Mucosa of descending colon (tissue), 3 donors: ENCODE results near the gene PAQR4. TPM values are rescaled to one million over a fixed set of nuclear protein-coding genes. Genes with fewer than 3 reads are reported as not detected.

Experiments
- ATAC-seq: fragments of 200-7000 bp; cut with Tn5 transposase; one replicate; pipeline ENCODE4 v1.9.1; 2020; ENCODE audit warnings: mild to moderate bottlenecking, moderate library complexity
- DNase-seq, 3 donors: peaks; one replicate each; pipeline ENCODE4 v3.0.0-alpha.2; 2020
- H3K36me3 ChIP-seq: fragments of 200-600 bp; one replicate; pipeline ENCODE4 v1.8.0; 2021; ENCODE audit warnings: low read depth, mild to moderate bottlenecking
- H3K4me1 ChIP-seq: fragments of 200-600 bp; one replicate; pipeline ENCODE4 v1.8.0; 2021; ENCODE audit warnings: low read depth, mild to moderate bottlenecking
- H3K4me3 ChIP-seq: fragments of 200-600 bp; one replicate; pipeline ENCODE4 v1.8.0; 2021; ENCODE audit warnings: mild to moderate bottlenecking
- H3K9me3 ChIP-seq: fragments of 200-600 bp; one replicate; pipeline ENCODE4 v1.8.0; 2021; ENCODE audit warnings: mild to moderate bottlenecking
- intact Hi-C, 2 donors: fragments of 100-400 bp; cut with DNase I in 1 of 2; cut with micrococcal nuclease in 1 of 2; formaldehyde crosslinking; loops; one replicate each; pipeline versions ENCODE4 v1.11.0 to v1.11.1; 2022; cut with DNase I, micrococcal nuclease
- total RNA-seq, 3 donors: library from RNA; stranded (reverse); fragmentation: NEBNext Ultra II Directional in 2 of 3; extraction: Animal tissue kit (Norgen Biotek cat#: 25700) in 2 of 3; gene quantifications; one replicate each; pipeline versions ENCODE4 v1.2.1 to v1.2.4, GENCODE V29; 2021 to 2023
- TF ChIP-seq, protein P1 (sequence below): fragments of 200-600 bp; IDR thresholded peaks from one replicate; pipeline ENCODE4 v1.8.0; 2022; ENCODE audit warnings: antibody characterized with exemption, mild to moderate bottlenecking
- donor health status: DM: no; HTN: no; CAD: no; lungs with moderate emphysema.
- donor health status: DM: no; HTN: no; CAD: no.
- donor health status: DM: no; HTN: yes; CAD: no.

The PAQR4 gene
- total RNA-seq, 3 donors from 2014 or later: 4.2 to 16.1 (median 8.0) TPM

DNA sequence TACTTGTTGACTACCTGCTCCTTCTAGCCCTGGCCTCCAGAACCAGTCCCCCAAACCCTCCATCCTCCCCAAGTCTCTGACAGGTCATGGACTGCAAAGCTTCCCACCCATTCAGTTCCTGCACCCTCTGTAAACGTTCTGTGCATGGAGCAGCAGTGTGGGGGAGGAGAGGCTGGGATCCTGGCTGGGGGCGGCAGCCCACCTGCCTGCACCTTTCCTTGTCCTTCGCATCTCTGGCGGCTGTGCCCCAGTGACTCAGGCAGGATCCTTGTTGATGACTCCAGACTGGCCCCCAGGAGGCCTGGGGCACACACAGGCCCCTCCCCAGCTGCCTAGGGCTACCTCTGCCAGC is 12.7 kb downstream of the PAQR4 start:
- H3K36me3 ChIP-seq: no peaks in the 10 kb centered on the region
- intact Hi-C loops: no loop called here
- H3K4me1 ChIP-seq: peaks cover 26% of the 10 kb centered on the region
- ATAC-seq (no peak), DNase-seq (no peak)
- H3K4me3 ChIP-seq: no peak overlapping the region
- TF ChIP-seq, protein P1, sequence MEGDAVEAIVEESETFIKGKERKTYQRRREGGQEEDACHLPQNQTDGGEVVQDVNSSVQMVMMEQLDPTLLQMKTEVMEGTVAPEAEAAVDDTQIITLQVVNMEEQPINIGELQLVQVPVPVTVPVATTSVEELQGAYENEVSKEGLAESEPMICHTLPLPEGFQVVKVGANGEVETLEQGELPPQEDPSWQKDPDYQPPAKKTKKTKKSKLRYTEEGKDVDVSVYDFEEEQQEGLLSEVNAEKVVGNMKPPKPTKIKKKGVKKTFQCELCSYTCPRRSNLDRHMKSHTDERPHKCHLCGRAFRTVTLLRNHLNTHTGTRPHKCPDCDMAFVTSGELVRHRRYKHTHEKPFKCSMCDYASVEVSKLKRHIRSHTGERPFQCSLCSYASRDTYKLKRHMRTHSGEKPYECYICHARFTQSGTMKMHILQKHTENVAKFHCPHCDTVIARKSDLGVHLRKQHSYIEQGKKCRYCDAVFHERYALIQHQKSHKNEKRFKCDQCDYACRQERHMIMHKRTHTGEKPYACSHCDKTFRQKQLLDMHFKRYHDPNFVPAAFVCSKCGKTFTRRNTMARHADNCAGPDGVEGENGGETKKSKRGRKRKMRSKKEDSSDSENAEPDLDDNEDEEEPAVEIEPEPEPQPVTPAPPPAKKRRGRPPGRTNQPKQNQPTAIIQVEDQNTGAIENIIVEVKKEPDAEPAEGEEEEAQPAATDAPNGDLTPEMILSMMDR: no peak
- no peaks in the 10 kb centered on the region for H3K9me3 ChIP-seq

DNA sequence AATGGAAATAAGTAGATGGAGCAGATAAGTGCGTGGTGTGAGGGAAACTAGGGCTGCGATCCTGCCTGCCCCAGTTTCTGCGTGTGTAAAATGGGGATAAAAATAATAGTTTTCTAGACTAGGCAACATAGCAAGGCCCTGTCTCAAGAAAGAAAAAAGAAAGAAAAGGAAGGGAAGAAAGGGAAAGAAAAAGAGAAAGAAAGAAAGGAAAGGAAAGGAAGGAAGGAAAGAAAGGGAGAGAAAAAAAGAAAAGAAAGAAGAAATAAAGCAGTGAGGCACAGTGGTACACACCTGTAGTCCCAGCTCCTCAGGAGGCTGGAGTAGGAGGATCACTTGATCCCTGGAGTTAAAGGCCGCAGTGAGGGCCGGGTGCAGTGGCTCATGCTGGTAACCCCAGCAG is 13.3 kb downstream of the PAQR4 start:
- DNase-seq (no peak), ATAC-seq (no peak)
- Histone ChIP-seq H3K4me3 (no peak overlapping the region), H3K36me3 (no peaks in the 10 kb centered on the region), H3K4me1 (peaks cover 26% of the 10 kb centered on the region), H3K9me3 (no peaks in the 10 kb centered on the region)
- TF ChIP-seq, protein P1: no peak
- intact Hi-C loops: no loop called here

DNA sequence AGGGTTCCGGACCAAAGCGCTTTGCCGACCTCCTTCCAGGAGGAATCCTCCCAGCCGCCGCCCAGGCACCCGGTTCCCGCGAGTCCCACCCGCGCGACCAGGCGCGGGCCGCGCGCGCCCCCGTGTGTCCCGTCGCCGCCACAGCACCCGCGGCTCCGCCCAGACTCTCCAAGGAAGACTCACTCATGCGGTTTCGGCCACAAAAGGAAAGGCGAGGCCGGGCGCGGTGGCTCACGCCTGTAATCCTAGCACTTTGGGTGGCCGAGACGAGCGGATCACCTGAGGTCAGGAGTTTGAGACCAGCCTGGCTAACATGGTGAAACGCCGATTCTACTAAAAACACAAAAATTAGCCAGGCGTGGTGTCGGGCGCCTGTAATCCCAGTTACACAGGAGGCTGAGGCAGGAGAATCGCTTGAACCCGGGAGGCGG is 14.6 kb downstream of the PAQR4 start:
- intact Hi-C loops: no loop called here
- no peak overlapping the region for H3K4me3 ChIP-seq
- ATAC-seq: peak; percentile 78

DNA sequence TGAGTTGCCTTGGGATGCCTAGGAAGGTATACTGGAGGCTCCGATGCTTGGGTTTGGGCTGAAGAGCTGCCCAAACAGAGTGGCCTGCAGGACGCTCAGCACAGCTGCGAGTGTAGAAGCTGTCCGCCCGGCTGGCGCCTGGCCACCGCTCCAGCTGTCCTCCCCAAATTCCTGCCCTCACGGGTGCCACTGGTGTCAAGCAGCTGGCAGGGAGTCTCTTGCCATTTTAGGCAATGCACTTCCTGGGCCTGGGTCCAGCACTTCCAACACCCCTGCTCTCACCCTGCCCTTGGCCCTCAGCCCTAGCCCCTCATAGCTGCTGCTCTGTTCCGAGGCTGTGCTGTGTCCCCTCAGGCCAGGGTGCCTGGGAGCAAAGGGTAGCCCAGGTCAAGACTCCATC is 16.3 kb downstream of the PAQR4 start:
- ATAC-seq (no peak), DNase-seq (no peak)
- Histone ChIP-seq H3K4me3 (no peak overlapping the region), H3K4me1 (peaks cover 14% of the 10 kb centered on the region), H3K9me3 (no peaks in the 10 kb centered on the region), H3K36me3 (no peaks in the 10 kb centered on the region)
- intact Hi-C loops: no loop called here
- TF ChIP-seq, protein P1: no peak

More for the DNA sequence above, 14.6 kb downstream of the PAQR4 start:
- TF ChIP-seq, protein P1: peak; percentile 94
- H3K36me3 ChIP-seq: no peaks in the 10 kb centered on the region
- peaks cover 23% of the 10 kb centered on the region for H3K4me1 ChIP-seq
- peak; percentile 86 to 92 (median 86) for DNase-seq
- H3K9me3 ChIP-seq: no peaks in the 10 kb centered on the region

DNA sequence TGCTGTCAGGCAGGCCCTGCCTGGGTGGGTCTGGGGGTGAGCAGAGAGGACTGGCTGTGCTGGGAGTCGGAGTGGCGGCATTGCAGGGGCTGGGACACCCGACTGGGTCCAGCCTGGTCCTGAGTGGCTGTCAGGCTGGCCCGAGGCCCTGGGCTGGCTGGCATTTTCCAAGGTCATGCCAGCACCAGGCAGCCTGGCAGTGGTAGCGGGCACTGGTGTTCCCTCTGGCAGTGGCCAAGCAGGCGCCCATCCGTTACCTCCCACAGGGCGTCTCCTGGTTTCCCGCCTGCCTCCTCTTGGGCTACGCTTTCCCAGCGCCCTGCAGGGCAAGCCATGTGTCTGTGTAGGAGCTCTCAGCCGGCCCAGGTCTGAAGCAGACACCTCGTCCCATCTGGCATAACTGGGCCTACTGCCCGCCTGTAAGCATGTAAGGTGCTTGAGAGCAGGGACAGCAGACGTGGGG is 16.8 kb downstream of the PAQR4 start:
- intact Hi-C loops: no loop called here
- no peak for DNase-seq
- no peak for ATAC-seq
- H3K4me3 ChIP-seq: no peak overlapping the region
- H3K4me1 ChIP-seq: peaks cover 12% of the 10 kb centered on the region
- no peaks in the 10 kb centered on the region for H3K9me3 ChIP-seq
- H3K36me3 ChIP-seq: no peaks in the 10 kb centered on the region
- TF ChIP-seq, protein P1: no peak

DNA sequence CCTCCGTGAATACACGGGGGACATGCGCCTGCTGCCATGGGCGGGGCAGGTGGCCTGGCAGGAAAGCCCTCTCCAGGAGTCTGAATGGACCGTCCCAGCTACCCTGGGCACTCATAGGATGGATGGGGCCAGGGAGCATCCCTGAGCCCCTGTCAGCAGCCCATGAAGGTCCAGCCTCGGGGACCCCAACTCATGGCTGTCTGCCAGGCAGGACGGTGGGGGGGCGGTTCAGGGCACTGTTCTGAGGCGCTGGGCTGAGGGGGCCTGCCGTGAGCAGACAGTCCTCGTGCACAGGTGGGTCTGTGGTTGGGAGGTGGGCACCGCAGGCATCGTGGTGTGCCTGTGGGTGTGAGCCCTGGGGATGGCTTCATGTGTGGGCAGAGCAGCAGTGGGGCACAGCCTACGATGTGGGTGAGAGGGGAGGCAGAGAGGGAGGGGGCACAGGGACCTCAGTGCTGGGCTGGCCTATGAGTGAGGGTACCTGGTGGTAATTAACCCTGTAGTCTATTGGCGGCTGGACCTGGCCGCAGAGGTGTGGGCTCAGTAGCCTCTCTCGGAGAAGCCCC is 17.6 kb downstream of the PAQR4 start:
- Histone ChIP-seq H3K4me1 (peaks cover 7% of the 10 kb centered on the region), H3K9me3 (no peaks in the 10 kb centered on the region), H3K36me3 (no peaks in the 10 kb centered on the region), H3K4me3 (no peak overlapping the region)
- ATAC-seq (no peak), DNase-seq (no peak)
- intact Hi-C loops: no loop called here
- TF ChIP-seq, protein P1: no peak
